ENCODE results near the gene YES1. TPM values are rescaled to one million over a fixed set of nuclear protein-coding genes. Genes with fewer than 3 reads are reported as not detected.

Gene YES1
- total and polyA plus RNA-seq, 2 of the 8 experiments (the other 6 are each of a cell fraction or from before 2014, with no cell fraction given): 14.8 to 94.3 TPM

GRCh38 chr18:811892-812375 is at the start of gene YES1 (continued):
- TF ChIP-seq CHD7 (IDR thresholded peaks at IDR 0.05; ENCODE audit: insufficient replicate concordance, low read length) (no peak), TCF12 (IDR thresholded peaks at IDR 0.05; ENCODE audit: low read depth, low read length) (no peak), SIX5 (IDR thresholded peaks at IDR 0.05; ENCODE audit: low read depth, low read length) (no peak), HDAC6 (IDR thresholded peaks at IDR 0.05; ENCODE audit: low read depth, low read length) (no peak), NRF1 (IDR thresholded peaks at IDR 0.05; ENCODE audit: low read depth, low read length) (no peak), KDM4A (IDR thresholded peaks at IDR 0.05; ENCODE audit: low read depth, low read length, severe bottlenecking) (peak; percentile 77), TBP (IDR thresholded peaks at IDR 0.05; ENCODE audit: low read depth, low read length) (peak; percentile 6; the same call in 1 of the 2 replicates), SP4 (IDR thresholded peaks at IDR 0.05; ENCODE audit: low read length) (no peak), CBX5 (IDR thresholded peaks at IDR 0.05; ENCODE audit: low read depth, low read length) (no peak), TEAD4 (IDR thresholded peaks at IDR 0.05; ENCODE audit: low read depth, low read length) (no peak), FOSL1 (IDR thresholded peaks at IDR 0.05; ENCODE audit: insufficient read depth, low read depth, low read length) (no peak), ASH2L (IDR thresholded peaks at IDR 0.05; ENCODE audit: low read length) (peak; percentile 17), GTF2F1 (IDR thresholded peaks at IDR 0.05; ENCODE audit: borderline replicate concordance, low read depth, low read length) (no peak)
